ENCODE measurements around the gene E2F4. TPM values are rescaled to one million over a fixed set of nuclear protein-coding genes. Genes with fewer than 3 reads are reported as not detected.

The E2F4 gene
- total RNA-seq, 4 donors from 2014 or later: 56.8 to 74.8 (median 68.1) TPM

DNA sequence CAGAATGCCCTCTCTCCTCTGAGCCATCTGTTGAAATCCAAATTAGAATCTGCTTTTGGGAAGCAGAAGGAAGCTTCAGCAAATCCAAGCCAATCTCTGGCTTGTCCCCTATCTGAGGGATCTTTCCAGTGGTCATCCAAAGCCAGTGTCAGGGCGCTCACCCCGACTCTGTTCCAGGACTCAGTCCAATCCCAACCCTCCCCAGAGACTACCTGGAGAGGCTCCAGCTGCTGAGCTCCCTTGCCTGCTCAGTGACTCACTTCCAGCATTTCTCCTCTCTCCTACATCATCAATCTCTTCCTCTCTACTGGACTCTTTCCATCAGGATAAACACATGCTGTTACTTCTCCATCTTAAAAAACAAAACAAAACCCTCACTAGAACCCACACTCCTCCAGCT is 10.6 kb upstream of the E2F4 start:
- intact Hi-C loops (cut with DNase I; ENCODE audit: low total_unique reads): no loop called here
- DNase-seq (ENCODE audit: low spot score in 2 of 2): no peak
- WGBS, 2 donors: 30 to 47% methylated on average over 2 of the region's 2 CpGs
- TF ChIP-seq POLR2A (IDR thresholded peaks at IDR 0.05): no peak
- no peak for TF ChIP-seq CTCF (IDR thresholded peaks at IDR 0.05)
- H3K4me3 ChIP-seq (ENCODE audit: low read depth, poor library complexity, severe bottlenecking): no peak overlapping the region

- intact Hi-C loops (cut with DNase I; ENCODE audit: low total_unique reads): no loop called here
- no peak overlapping the region for H3K4me3 ChIP-seq (ENCODE audit: low read depth, poor library complexity, severe bottlenecking)
- DNase-seq (ENCODE audit: low spot score in 2 of 2): no peak
- TF ChIP-seq CTCF (IDR thresholded peaks at IDR 0.05) (no peak), POLR2A (IDR thresholded peaks at IDR 0.05) (no peak)
- 74 to 81% methylated on average over 2 of the region's 2 CpGs for WGBS, 2 donors
Measured at GRCh38 chr16:67182288-67182687, 9.7 kb upstream of the E2F4 start.

GRCh38 chr16:67183284-67183626 is 8.7 kb upstream of the E2F4 start:
- intact Hi-C loops (cut with DNase I; ENCODE audit: low total_unique reads): no loop called here
- no peak overlapping the region for H3K4me3 ChIP-seq (ENCODE audit: low read depth, poor library complexity, severe bottlenecking)
- DNase-seq (ENCODE audit: low spot score in 2 of 2): no peak
- no peak for TF ChIP-seq CTCF (IDR thresholded peaks at IDR 0.05)
- no peak for TF ChIP-seq POLR2A (IDR thresholded peaks at IDR 0.05)
- WGBS, 2 donors: 6 to 7% methylated on average over 11 of the region's 11 CpGs

DNA sequence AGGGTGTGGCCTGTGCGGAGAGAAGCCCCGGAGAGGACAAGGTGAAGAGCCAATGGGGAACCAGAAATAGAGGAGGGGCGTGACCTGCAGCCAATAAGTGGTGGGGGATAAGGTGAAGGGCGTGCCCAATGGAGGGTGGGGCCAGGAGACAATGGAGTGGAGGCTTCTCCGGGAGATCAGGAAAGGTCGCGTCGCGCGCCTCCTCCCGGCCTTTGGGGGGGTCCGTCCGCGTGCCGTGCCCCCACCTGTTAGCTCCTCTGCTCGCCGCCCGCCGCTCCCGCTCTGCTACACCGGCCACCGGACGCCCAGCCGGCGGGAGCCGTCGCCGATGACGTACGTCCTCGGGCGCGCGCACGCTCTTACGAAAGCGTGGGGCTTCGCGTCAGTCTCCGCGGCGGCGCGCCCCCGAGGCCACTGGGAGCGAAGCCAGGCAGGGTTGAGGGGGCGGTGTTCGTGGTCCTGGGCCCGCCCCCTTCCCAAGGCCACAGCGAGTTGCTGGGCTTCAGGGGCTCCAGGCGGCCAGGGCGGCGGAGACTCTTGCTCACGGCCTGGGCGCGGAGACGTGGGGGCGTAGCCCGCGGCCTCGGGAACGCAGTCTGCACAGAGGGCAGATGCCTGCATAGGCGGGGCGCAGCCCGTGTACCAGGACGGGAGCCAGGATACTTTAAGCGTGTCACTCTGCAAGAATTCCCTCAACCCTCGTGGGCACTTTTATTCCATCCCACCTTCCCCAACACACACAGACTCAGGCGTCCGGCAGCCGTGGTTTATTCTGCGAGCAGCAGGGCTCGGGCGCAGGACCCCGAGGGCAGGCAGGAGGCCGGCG is 8.1 kb upstream of the E2F4 start, which contains the start of gene MATCAP1:
Gene MATCAP1 (minus strand): TSS at position 337 of the 826 bp plus-strand sequence. CDS start 3,353 bp downstream, outside the sequence.
- TF ChIP-seq CTCF (IDR thresholded peaks at IDR 0.05) (peak in 1 of 3 donors; percentile 24), POLR2A (IDR thresholded peaks at IDR 0.05) (no peak)
- intact Hi-C loops (cut with DNase I; ENCODE audit: low total_unique reads): no loop called here
- DNase-seq (ENCODE audit: low spot score in 2 of 2): peak; percentile 97 to 99
- WGBS, 2 donors: 1% methylated on average over 36 to 57 of the region's 77 CpGs
- H3K4me3 ChIP-seq (ENCODE audit: low read depth, poor library complexity, severe bottlenecking): peak within 1 kb of the TSS; percentile 49

GRCh38 chr16:67184453-67184994 is 7.4 kb upstream of the E2F4 start:
- 4 to 7% methylated on average over 24 to 30 of the region's 59 CpGs for WGBS, 2 donors
- no peak for TF ChIP-seq CTCF (IDR thresholded peaks at IDR 0.05)
- no peak for TF ChIP-seq POLR2A (IDR thresholded peaks at IDR 0.05)
- intact Hi-C loops (cut with DNase I; ENCODE audit: low total_unique reads): no loop called here
- DNase-seq (ENCODE audit: low spot score in 2 of 2): no peak
- peak overlapping the region; percentile 49 for H3K4me3 ChIP-seq (ENCODE audit: low read depth, poor library complexity, severe bottlenecking)
